ENCODE measurements around the gene MTCH1.

The MTCH1 gene

DNA sequence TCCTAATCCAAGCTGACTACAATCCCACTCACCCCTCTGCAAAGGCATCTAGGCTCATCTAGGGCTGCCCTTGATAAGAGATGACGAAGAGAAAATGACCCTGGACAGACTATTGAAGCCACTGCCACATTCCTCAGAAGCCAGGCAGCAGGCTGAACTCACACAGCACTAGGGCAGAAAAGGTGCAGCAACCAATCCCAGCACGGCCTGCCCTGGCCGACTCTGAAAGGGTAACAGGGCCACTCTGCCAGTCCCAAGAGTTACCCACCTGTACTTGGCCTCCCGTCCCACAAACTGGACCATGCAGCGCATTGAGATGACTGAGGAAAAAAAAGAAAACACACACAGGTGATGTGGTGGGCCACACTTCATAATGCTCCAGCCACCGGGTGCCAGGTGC, 9.1 kb downstream of the MTCH1 start:
- TF ChIP-seq YY1 (IDR thresholded peaks at IDR 0.05; ENCODE audit: low read depth) (no peak), NFIC (IDR thresholded peaks at IDR 0.05) (no peak), EP300 (IDR thresholded peaks at IDR 0.05; ENCODE audit: borderline replicate concordance) (no peak), TCF12 (IDR thresholded peaks at IDR 0.05; ENCODE audit: low read depth) (no peak), TEAD4 (IDR thresholded peaks at IDR 0.05) (no peak)
- TF ChIP-seq, protein P1, sequence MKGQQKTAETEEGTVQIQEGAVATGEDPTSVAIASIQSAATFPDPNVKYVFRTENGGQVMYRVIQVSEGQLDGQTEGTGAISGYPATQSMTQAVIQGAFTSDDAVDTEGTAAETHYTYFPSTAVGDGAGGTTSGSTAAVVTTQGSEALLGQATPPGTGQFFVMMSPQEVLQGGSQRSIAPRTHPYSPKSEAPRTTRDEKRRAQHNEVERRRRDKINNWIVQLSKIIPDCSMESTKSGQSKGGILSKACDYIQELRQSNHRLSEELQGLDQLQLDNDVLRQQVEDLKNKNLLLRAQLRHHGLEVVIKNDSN (IDR thresholded peaks at IDR 0.05), result no peak
- TF ChIP-seq, protein P2, sequence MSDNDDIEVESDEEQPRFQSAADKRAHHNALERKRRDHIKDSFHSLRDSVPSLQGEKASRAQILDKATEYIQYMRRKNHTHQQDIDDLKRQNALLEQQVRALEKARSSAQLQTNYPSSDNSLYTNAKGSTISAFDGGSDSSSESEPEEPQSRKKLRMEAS (IDR thresholded peaks at IDR 0.05), result no peak

DNA sequence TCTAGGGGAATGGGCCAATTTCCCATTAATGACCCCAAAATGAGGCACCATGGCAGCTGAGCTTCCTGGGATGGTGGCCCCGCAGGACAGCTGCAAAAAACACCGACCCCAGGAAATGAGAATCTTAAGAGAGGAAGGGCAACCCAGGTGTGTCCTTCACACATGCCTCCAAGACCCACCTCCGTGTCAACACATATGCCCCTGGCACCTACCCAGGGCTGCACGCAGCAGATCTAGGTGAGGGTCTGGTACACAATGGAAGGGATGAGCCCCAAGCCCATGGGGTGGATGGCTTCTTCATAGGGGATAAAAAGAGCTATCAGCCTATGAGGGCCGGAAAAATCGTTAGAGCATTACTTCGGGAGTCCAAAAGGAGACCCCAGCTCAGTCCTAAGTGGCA, 9.5 kb downstream of the MTCH1 start:
- TF ChIP-seq EP300 (IDR thresholded peaks at IDR 0.05; ENCODE audit: borderline replicate concordance), result no peak
- TF ChIP-seq EGR1 (IDR thresholded peaks at IDR 0.05), result no peak
- TF ChIP-seq, protein P1 (IDR thresholded peaks at IDR 0.05), result no peak
- TF ChIP-seq NFIC (IDR thresholded peaks at IDR 0.05), result no peak
- TF ChIP-seq TEAD4 (IDR thresholded peaks at IDR 0.05), result no peak

DNA sequence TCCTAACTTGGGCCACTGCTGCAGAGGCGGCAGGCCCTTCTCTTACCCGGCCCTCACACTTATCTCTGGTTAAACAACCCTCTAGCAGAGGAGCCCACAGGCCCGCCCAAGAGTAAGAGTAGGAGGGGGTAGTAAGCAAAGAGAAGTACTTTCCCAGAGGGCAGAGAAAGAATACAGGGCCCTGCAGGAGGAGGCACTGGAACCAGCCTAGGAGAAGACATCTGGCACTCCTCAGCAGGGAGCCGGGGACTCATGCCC, 10.1 kb downstream of the MTCH1 start:
- TF ChIP-seq, protein P3, sequence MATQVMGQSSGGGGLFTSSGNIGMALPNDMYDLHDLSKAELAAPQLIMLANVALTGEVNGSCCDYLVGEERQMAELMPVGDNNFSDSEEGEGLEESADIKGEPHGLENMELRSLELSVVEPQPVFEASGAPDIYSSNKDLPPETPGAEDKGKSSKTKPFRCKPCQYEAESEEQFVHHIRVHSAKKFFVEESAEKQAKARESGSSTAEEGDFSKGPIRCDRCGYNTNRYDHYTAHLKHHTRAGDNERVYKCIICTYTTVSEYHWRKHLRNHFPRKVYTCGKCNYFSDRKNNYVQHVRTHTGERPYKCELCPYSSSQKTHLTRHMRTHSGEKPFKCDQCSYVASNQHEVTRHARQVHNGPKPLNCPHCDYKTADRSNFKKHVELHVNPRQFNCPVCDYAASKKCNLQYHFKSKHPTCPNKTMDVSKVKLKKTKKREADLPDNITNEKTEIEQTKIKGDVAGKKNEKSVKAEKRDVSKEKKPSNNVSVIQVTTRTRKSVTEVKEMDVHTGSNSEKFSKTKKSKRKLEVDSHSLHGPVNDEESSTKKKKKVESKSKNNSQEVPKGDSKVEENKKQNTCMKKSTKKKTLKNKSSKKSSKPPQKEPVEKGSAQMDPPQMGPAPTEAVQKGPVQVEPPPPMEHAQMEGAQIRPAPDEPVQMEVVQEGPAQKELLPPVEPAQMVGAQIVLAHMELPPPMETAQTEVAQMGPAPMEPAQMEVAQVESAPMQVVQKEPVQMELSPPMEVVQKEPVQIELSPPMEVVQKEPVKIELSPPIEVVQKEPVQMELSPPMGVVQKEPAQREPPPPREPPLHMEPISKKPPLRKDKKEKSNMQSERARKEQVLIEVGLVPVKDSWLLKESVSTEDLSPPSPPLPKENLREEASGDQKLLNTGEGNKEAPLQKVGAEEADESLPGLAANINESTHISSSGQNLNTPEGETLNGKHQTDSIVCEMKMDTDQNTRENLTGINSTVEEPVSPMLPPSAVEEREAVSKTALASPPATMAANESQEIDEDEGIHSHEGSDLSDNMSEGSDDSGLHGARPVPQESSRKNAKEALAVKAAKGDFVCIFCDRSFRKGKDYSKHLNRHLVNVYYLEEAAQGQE (IDR thresholded peaks at IDR 0.05; ENCODE audit: low read depth), result no peak
- TF ChIP-seq YY1 (IDR thresholded peaks at IDR 0.05; ENCODE audit: low read depth), result no peak
- no peak for TF ChIP-seq EGR1 (IDR thresholded peaks at IDR 0.05)
- no peak for TF ChIP-seq RAD21 (IDR thresholded peaks at IDR 0.05; ENCODE audit: low read depth)
- TF ChIP-seq, protein P2 (IDR thresholded peaks at IDR 0.05), result no peak

DNA sequence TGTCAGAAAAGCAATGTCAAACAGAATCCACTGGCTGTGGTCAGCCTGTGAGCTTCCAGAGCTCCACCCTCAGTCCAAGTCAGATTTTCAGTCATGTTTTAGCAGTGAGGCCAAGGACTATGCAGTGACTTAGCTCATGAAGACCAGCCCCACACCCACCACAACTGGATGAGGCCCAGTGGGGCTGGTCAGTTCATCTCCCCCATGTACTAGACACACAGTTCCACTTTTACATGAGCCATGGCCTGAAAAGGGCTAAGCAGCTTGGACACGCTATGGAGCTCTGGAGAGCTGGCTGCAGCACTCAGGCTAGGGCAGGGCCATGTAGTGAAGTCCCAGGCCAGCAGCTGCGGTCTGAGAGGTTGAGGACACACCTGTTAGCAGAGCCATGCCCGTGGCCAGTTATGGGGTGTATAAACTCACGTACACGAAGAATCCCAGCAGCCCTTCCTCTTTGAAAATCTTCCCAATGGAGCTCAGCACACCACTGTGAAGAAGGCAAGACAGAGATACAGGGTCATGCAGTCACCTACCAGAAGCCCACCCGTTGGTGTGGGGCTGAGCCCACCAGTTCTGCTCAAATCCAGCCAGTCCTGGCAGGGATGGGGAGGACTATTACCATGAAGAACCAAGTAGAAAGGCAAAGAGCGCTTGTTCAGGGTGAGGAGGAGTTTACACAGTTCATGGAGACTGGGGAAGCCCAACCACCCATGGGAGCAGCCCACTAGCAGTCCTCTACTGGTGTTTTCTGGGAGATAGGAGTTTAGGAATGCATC, 10.6 kb downstream of the MTCH1 start:
- no peak for TF ChIP-seq YY1 (IDR thresholded peaks at IDR 0.05; ENCODE audit: low read depth)
- TF ChIP-seq TEAD4 (IDR thresholded peaks at IDR 0.05), result no peak

DNA sequence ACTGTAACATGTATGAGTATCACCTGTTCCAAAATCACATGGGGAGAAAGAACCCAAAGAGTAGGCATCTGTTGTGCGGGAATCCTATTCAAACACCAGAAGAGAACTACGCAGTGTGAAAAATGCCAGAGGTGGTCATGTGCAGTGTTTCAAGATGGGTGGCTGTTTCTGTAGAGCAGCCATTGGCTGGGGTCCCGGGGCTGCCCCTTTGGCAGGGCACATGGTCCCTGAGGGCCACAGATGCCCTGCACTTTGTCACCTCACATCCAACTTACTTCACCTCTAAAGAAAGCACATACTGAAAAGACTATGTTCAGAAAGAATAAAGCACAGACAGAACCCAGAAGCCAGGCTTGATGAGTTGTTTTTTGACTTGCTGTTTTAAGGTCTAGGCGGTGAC, 12.3 kb downstream of the MTCH1 start:
- TF ChIP-seq CREB1 (IDR thresholded peaks at IDR 0.05; ENCODE audit: low read depth) (no peak), TEAD4 (IDR thresholded peaks at IDR 0.05) (no peak), EGR1 (IDR thresholded peaks at IDR 0.05) (no peak), FOXM1 (IDR thresholded peaks at IDR 0.05; ENCODE audit: borderline replicate concordance, low read depth) (no peak), NFIC (IDR thresholded peaks at IDR 0.05) (no peak), ZBTB7A (IDR thresholded peaks at IDR 0.05; ENCODE audit: low read depth) (no peak), CEBPB (IDR thresholded peaks at IDR 0.05) (no peak), TCF12 (IDR thresholded peaks at IDR 0.05; ENCODE audit: low read depth) (no peak), TAF1 (IDR thresholded peaks at IDR 0.05; ENCODE audit: low read depth) (no peak), EP300 (IDR thresholded peaks at IDR 0.05; ENCODE audit: borderline replicate concordance) (no peak), YY1 (IDR thresholded peaks at IDR 0.05; ENCODE audit: low read depth) (no peak), RAD21 (IDR thresholded peaks at IDR 0.05; ENCODE audit: low read depth) (no peak)
- TF ChIP-seq, protein P1 (IDR thresholded peaks at IDR 0.05), result no peak
- TF ChIP-seq, protein P3 (IDR thresholded peaks at IDR 0.05; ENCODE audit: low read depth), result no peak
- TF ChIP-seq, protein P2 (IDR thresholded peaks at IDR 0.05), result no peak

DNA sequence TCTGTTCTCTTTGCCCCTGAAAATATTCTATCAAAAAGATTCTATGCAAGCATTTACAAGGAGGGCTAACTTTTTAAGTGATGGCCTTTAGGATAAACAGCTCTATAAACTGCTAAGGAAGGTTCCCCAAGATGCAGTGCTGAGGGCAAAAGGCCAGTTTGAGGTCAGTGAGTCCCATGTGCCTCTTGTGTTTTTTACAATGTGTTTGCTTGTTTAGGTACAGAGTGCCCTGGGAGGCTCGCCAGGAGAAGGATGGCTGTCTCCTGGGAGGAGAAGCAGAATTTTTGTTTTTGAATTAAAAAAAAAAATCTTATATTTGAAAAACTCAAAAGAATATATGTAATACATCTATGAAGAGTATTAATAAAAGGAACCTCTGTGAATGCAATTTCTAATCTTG, 12.8 kb downstream of the MTCH1 start:
- TF ChIP-seq, protein P1 (IDR thresholded peaks at IDR 0.05), result no peak
- TF ChIP-seq RAD21 (IDR thresholded peaks at IDR 0.05; ENCODE audit: low read depth) (no peak), CEBPB (IDR thresholded peaks at IDR 0.05) (no peak), EGR1 (IDR thresholded peaks at IDR 0.05) (no peak), CREB1 (IDR thresholded peaks at IDR 0.05; ENCODE audit: low read depth) (no peak), EP300 (IDR thresholded peaks at IDR 0.05; ENCODE audit: borderline replicate concordance) (no peak), TAF1 (IDR thresholded peaks at IDR 0.05; ENCODE audit: low read depth) (no peak), TCF12 (IDR thresholded peaks at IDR 0.05; ENCODE audit: low read depth) (no peak), FOXM1 (IDR thresholded peaks at IDR 0.05; ENCODE audit: borderline replicate concordance, low read depth) (no peak), YY1 (IDR thresholded peaks at IDR 0.05; ENCODE audit: low read depth) (no peak), NFIC (IDR thresholded peaks at IDR 0.05) (no peak), TEAD4 (IDR thresholded peaks at IDR 0.05) (no peak), ZBTB7A (IDR thresholded peaks at IDR 0.05; ENCODE audit: low read depth) (no peak)
- TF ChIP-seq, protein P2 (IDR thresholded peaks at IDR 0.05), result no peak
- TF ChIP-seq, protein P3 (IDR thresholded peaks at IDR 0.05; ENCODE audit: low read depth), result no peak
